Uterus (tissue), 2 donors: Measurements from ENCODE around the gene MLEC.

Experiments
- CTCF ChIP-seq, 4 experiments: fragments of 200-600 bp in 2 of 4; fragments of 450-650 bp in 2 of 4; sonication (generic) in 2 of 4; IDR thresholded peaks; one replicate each; pipeline ENCODE4 v1.5.1; 2016 to 2019; ENCODE audit warnings: antibody characterized with exemption in 4 of 4, mild to moderate bottlenecking in 2 of 4, moderate library complexity in 1 of 4
- POLR2A ChIP-seq, 2 donors: fragments of 450-650 bp; IDR thresholded peaks; one replicate each; pipeline ENCODE4 v1.6.1; 2016; ENCODE audit warnings: antibody characterized with exemption in 2 of 2, mild to moderate bottlenecking in 1 of 2, moderate library complexity in 1 of 2

- TF ChIP-seq CTCF (IDR thresholded peaks at IDR 0.05) = no peak
- TF ChIP-seq POLR2A (IDR thresholded peaks at IDR 0.05) = no peak
Observed at GRCh38 chr12:120710805-120711296, 23.9 kb downstream of the MLEC start.
